ENCODE results near the gene LARP7.
"Not testable (repeated sequence)": the region's sequence is repeated elsewhere in the genome, so short reads cannot be mapped to it uniquely, and the experiment has no call there.

Gene LARP7

DNA sequence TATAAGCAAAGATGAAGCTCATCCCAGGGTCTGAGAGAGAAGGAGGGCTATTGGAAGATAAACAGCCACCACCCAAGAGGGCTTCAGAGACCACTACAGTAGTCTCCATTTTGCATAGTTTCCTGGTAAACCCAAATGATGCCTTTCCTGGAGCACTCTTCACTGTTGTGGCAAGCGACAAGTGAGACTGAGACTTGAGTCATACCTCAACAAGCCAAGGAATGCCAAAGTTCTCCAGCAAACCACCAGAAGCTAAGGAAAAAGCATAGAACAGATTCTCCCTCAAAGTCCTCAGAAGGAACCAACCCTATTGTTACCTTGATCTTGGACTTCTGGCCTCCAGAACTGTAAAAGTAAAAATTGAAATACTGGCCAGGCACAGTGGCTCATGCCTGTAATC lies 65.9 kb downstream of the LARP7 start:
- H3K4me3 ChIP-seq (ENCODE audit: low read depth, low read length) = no peak overlapping the region
- TF ChIP-seq POLR2A (IDR thresholded peaks at IDR 0.05; ENCODE audit: extremely low read depth, insufficient read length) (no peak), MYC (IDR thresholded peaks at IDR 0.05; ENCODE audit: low read depth, low read length) (no peak)
- TF ChIP-seq, protein P1, sequence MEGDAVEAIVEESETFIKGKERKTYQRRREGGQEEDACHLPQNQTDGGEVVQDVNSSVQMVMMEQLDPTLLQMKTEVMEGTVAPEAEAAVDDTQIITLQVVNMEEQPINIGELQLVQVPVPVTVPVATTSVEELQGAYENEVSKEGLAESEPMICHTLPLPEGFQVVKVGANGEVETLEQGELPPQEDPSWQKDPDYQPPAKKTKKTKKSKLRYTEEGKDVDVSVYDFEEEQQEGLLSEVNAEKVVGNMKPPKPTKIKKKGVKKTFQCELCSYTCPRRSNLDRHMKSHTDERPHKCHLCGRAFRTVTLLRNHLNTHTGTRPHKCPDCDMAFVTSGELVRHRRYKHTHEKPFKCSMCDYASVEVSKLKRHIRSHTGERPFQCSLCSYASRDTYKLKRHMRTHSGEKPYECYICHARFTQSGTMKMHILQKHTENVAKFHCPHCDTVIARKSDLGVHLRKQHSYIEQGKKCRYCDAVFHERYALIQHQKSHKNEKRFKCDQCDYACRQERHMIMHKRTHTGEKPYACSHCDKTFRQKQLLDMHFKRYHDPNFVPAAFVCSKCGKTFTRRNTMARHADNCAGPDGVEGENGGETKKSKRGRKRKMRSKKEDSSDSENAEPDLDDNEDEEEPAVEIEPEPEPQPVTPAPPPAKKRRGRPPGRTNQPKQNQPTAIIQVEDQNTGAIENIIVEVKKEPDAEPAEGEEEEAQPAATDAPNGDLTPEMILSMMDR (IDR thresholded peaks at IDR 0.05; ENCODE audit: low read depth, low read length) = no peak
- DNase-seq (ENCODE audit: low read depth) = no peak

DNA sequence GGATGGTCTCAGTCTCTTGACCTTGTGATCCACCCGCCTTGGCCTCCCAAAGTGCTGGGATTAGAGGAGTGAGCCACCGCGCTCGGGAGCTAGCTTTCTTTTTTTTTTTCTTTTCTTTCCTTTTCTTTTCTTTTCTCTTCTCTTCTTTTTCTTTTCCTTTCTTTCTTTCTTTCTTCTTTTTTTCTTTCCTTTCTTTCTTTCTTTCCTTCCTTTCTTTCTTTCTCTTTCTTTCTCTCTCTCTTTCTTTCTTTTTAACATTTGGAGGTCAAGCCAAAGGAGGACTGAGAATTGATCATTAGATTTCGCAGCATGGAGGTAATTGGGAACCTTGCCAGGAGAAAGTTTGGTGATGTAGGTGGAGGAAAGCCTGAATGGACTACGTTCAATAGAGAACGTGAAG lies 67.4 kb downstream of the LARP7 start:
- no peak overlapping the region for H3K4me3 ChIP-seq (ENCODE audit: low read depth, low read length)
- TF ChIP-seq, protein P1 (IDR thresholded peaks at IDR 0.05; ENCODE audit: low read depth, low read length) = no peak
- TF ChIP-seq MYC (IDR thresholded peaks at IDR 0.05; ENCODE audit: low read depth, low read length) = no peak
- no peak for DNase-seq (ENCODE audit: low read depth)

DNA sequence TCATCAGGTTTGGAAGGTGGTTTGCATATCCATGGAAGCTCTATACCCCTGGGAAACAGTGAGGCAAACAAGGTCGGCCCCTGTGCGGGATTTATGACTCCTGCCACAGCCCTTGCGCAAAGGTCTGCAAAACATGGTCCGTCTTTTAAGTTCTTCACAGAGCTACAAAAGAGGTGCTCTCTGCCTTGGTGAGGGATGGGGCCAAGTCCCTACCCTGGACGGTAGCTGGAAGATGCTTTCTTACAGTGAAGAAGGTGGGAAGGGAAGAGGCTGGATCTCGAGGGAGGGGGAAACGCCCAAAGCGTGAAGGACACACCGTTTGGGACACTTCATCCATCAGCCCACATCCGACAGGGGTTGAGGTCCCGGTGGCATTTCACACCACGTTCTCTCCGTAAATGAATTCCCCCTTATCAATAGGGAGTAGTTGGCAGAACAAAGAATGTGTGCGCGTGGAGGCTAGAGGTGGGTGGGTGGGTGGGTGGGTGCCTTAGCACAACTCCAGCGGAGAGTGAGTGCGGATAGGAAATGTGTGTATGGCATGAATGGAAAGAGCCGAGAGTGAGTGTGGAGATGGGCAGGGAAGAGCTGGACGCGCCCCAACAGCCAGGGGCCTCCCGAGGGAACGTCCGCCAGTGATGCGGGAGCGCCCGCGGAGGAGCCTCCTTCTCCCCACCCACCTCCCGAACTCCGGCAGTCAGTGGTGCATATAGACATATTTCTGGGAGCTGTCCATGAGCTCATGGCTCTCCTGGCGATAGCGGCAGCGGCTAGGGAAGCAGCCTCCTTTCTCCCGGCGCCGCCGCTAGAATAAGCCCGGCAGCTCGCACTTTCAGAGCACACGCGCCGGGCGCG lies 68.3 kb downstream of the LARP7 start:
- no peak overlapping the region for H3K4me3 ChIP-seq (ENCODE audit: low read depth, low read length)
- no peak for DNase-seq (ENCODE audit: low read depth)
- TF ChIP-seq POLR2A (IDR thresholded peaks at IDR 0.05; ENCODE audit: extremely low read depth, insufficient read length) = no peak

DNA sequence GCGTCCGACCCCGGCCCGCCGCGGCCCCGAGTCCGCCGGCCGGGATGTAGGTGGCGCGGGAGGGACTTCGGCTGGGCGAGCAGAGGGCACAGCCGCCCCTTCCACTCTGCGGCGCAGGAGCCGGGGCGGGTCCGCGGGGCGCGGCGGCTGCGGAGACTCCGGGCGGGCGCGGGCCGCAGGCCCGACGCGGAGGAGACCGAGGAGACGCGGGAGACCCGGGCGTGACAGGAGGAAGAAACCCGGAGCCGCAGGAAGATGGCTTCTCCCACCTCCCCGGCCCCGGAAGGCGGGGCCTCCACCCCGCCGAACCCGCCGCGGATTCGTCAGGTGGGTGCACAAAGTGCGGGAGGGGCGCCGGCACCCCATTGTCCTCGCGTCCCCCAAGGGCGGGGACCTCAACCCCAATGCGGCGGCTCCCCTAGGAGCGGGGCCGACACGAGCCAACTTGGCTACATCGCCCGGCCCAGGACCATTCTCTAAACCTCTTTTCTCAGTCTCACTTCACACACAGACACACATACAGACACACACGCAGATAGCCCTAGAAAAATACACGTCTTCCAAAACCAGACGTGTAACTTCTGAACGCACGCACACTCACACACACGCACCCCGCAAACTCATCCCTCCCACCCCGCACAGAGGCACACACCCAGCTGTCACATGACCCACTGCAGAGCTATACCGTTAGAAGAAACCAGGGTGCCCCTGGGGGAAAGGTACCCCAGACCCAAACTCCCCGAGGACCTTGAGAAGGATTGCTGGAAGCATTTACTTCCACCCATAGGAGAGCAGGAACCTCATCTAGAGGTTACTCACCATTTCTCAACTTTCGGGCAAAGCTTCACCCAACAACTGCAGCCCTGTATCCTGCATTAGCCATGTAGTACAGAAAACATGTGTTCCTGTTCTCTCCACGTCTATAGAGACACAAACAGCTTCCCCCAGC lies 69.2 kb downstream of the LARP7 start:
- H3K4me3 ChIP-seq (ENCODE audit: low read depth, low read length) = not testable (repeated sequence)
- DNase-seq (ENCODE audit: low read depth) = peak; percentile 15

DNA sequence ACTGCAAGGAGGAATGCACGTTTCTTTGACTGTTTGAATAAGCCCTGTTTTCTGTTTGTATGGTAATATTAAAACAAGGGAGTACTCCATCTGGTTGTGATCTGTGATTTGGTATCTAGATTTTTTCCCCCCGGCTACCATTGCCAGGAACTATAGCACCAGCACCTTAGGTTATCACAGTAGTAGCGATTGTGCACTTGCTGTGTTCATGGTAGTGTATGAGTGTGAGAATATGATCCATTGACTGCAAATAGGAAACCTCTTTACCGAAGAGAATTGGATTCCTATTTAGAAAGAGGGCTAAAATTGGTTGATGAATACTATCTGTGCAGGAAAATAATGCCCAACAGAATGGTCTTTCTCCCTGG lies 69.9 kb downstream of the LARP7 start:
- DNase-seq (ENCODE audit: low read depth) = no peak
- no peak overlapping the region for H3K4me3 ChIP-seq (ENCODE audit: low read depth, low read length)
- TF ChIP-seq, protein P1 (IDR thresholded peaks at IDR 0.05; ENCODE audit: low read depth, low read length) = no peak
- no peak for TF ChIP-seq MYC (IDR thresholded peaks at IDR 0.05; ENCODE audit: low read depth, low read length)
- TF ChIP-seq, protein P2, sequence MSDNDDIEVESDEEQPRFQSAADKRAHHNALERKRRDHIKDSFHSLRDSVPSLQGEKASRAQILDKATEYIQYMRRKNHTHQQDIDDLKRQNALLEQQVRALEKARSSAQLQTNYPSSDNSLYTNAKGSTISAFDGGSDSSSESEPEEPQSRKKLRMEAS (IDR thresholded peaks at IDR 0.05; ENCODE audit: low read depth, low read length) = no peak
- TF ChIP-seq POLR2A (IDR thresholded peaks at IDR 0.05; ENCODE audit: extremely low read depth, insufficient read length) = no peak
